PC-9 (cell line): ENCODE data around the gene LRRC1.

Experiments
- CTCF ChIP-seq: fragments of 200-600 bp; sonication (generic); conservative IDR thresholded peaks from 2 replicates; pipeline ENCODE4 v1.6.1; 2017; ENCODE audit warnings: mixed run types, antibody characterized with exemption, mild to moderate bottlenecking, moderate library complexity
- EZH2 ChIP-seq: fragments of 200-600 bp; sonication (generic); IDR thresholded peaks from 2 replicates; pipeline ENCODE4 v1.8.0; 2017; ENCODE audit warnings: antibody characterized with exemption, low read depth

GRCh38 chr6:53961679-53962370, 167.0 kb downstream of the LRRC1 start:
- TF ChIP-seq CTCF = no peak
- no peak for TF ChIP-seq EZH2
